Dendritic cell treated with granulocyte-macrophage colony-stimulating factor and Interleukin-4, amounts not matched to agents 40 ng/mL and 50 ng/mL, for 4 days (primary cell): Measurements from ENCODE around the gene RAB41.

Experiments
- H3K27ac Mint-ChIP-seq: one replicate; pipeline ENCODE4 v1.8.0; 2022; ENCODE audit warnings: mild to moderate bottlenecking, mixed read lengths
- H3K27me3 Mint-ChIP-seq: one replicate; pipeline ENCODE4 v1.8.0; 2022; ENCODE audit warnings: mild to moderate bottlenecking, mixed read lengths
- H3K36me3 Mint-ChIP-seq: one replicate; pipeline ENCODE4 v1.8.0; 2022; ENCODE audit warnings: low read depth, mixed read lengths
- H3K4me1 Mint-ChIP-seq: one replicate; pipeline ENCODE4 v1.8.0; 2022; ENCODE audit warnings: low read depth, mixed read lengths
- H3K4me3 Mint-ChIP-seq: one replicate; pipeline ENCODE4 v1.8.0; 2022; ENCODE audit warnings: mild to moderate bottlenecking, moderate library complexity, mixed read lengths
- H3K9me3 Mint-ChIP-seq: one replicate; pipeline ENCODE4 v1.8.0; 2022; ENCODE audit warnings: mixed read lengths
- intact Hi-C: fragments of 100-400 bp; cut with micrococcal nuclease; formaldehyde crosslinking; loops from one replicate; pipeline ENCODE4 v1.15.0; 2022

The RAB41 gene

DNA sequence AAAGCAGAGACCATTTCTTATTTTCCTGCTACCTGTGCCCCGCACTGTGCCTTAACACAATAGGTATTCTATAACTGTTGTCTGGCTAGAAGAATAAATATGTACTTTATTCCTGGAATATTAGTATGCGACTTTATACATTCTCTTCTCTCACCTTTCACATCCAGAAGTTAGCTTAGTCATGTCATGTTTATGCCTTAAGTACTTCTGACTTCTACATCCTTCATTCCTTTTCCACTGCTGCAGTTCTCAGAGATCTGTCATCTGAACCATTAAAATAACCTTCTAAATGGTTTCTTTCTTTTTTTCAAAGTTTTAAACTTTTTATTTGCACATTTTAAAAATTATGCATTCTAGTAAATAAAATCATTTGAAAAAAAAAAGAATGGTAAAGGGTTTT is 42.4 kb downstream of the RAB41 start:
- Mint-ChIP-seq H3K4me1 (no peaks in the 10 kb centered on the region), H3K4me3 (no peak overlapping the region), H3K9me3 (no peaks in the 10 kb centered on the region), H3K27me3 (no peaks in the 10 kb centered on the region), H3K36me3 (no peaks in the 10 kb centered on the region), H3K27ac (no peak overlapping the region)
- intact Hi-C loops: no loop called here

DNA sequence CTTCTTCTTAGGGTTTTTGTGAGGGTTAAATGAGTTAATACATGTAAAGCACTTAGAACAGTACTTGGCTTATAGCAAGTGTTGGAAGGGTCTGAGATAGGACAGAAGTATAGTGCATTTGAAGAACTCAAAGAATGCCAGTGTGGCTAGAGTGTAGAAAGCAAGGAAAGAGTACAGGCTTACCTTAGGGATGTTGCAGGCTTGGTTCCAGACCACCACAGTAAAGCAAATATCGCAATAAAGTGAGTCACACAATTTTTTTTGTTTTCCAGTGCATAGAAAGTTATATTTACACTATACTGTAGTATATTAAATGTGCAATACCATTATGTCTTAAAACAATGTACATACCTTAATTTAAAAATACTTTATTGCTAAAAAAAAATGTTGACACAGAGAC is 49.2 kb downstream of the RAB41 start:
- peaks cover 2% of the 10 kb centered on the region for H3K27me3 Mint-ChIP-seq
- H3K36me3 Mint-ChIP-seq: no peaks in the 10 kb centered on the region
- no peak overlapping the region for H3K27ac Mint-ChIP-seq
- intact Hi-C loops: loop anchor here (10.0 kb wide), 1 partner anchor 104 kb away; no protein-coding TSS in a partner anchor
- no peaks in the 10 kb centered on the region for H3K4me1 Mint-ChIP-seq
- H3K4me3 Mint-ChIP-seq: no peak overlapping the region
- H3K9me3 Mint-ChIP-seq: no peaks in the 10 kb centered on the region

DNA sequence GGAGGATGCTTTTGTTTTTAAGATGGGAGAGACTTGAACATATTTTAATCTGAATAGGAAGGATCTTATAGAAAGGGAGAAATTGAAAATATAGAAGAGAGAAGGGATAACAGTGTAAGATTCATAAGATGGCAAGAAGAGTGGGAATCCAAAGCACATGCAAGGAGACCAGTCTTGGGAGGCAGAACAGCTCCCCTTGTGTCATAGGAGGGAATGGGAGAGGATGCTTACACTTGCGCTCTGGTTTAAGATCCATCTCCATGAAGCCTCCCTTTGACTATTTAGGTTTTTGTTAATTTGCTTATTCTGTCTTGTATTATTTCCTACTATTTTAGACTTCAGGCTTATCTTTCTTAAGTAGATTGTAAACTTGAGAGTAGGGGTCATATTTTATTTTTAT is 50.6 kb downstream of the RAB41 start:
- H3K9me3 Mint-ChIP-seq: no peaks in the 10 kb centered on the region
- H3K36me3 Mint-ChIP-seq: no peaks in the 10 kb centered on the region
- H3K27me3 Mint-ChIP-seq: peaks cover 2% of the 10 kb centered on the region
- H3K27ac Mint-ChIP-seq: no peak overlapping the region
- no peaks in the 10 kb centered on the region for H3K4me1 Mint-ChIP-seq
- intact Hi-C loops: loop anchor here (10.0 kb wide), 1 partner anchor 102 kb away; no protein-coding TSS in a partner anchor
- H3K4me3 Mint-ChIP-seq: no peak overlapping the region
